ENCODE data around the gene CDC7. TPM values are rescaled to one million over a fixed set of nuclear protein-coding genes. Genes with fewer than 3 reads are reported as not detected.

CDC7 gene
- total and polyA plus RNA-seq, 9 of the 15 experiments (the other 6 are each of a cell fraction or from before 2014, with no cell fraction given) = 22.3 to 66.8 (median 44.2) TPM

GRCh38 chr1:91507328-91507727, 6.7 kb downstream of the CDC7 start:
- Histone ChIP-seq H3K9me3 (replicated peaks; ENCODE audit: control insufficient read depth, insufficient read depth, low read depth, low read length) (no peaks in the 10 kb centered on the region), H3K27me3 (ENCODE audit: control insufficient read depth in 2 of 2, insufficient read depth in 2 of 2, low read length in 2 of 2) (no peaks in the 10 kb centered on the region), H3K9ac (ENCODE audit: insufficient read depth in 1 of 2, low read depth in 2 of 2, low read length in 2 of 2) (no peak overlapping the region), H3K9me1 (ENCODE audit: control insufficient read depth, insufficient read depth, low read length) (no peaks in the 10 kb centered on the region), H4K20me1 (replicated peaks; ENCODE audit: control insufficient read depth, insufficient read depth, low read length) (no peaks in the 10 kb centered on the region), H2AFZ (ENCODE audit: low read depth, low read length) (no peak overlapping the region), H3K4me3 (no peak overlapping the region), H3K27ac (ENCODE audit: extremely low read depth, low read depth, low read length) (no peak overlapping the region), H3K4me1 (replicated peaks in 1 of 2; ENCODE audit: control insufficient read depth in 2 of 2, insufficient read depth in 2 of 2, low read length in 2 of 2) (peaks cover 0 to 31% of the 10 kb centered on the region in 2 experiments; a peak in 4 of 5 replicates), H3K36me3 (ENCODE audit: control insufficient read depth, insufficient read depth, low read length) (peaks cover 86% of the 10 kb centered on the region), H3K79me2 (ENCODE audit: control insufficient read depth, insufficient read depth, low read length) (peaks cover 63% of the 10 kb centered on the region), H3K4me2 (ENCODE audit: insufficient read depth, low read length) (no peak overlapping the region)
- intact Hi-C loops (cut with micrococcal nuclease) = no loop called here
- no peak for ATAC-seq
- TF ChIP-seq KLF16 (IDR thresholded peaks at IDR 0.05) = no peak
- peak in 1 of 2 experiments; percentile 15; a peak in 1 of 4 replicates for TF ChIP-seq RAD21 (CRISPR knock-in tag; conservative IDR thresholded peaks at IDR 0.05 in 1 of 2, IDR thresholded peaks at IDR 0.05 in 1 of 2)
- peak in 1 of 3 experiments; percentile 19; a peak in 1 of 6 replicates for TF ChIP-seq CTCF (IDR thresholded peaks at IDR 0.05 in 2 of 3, conservative IDR thresholded peaks at IDR 0.05 in 1 of 3; ENCODE audit: insufficient read depth in 2 of 3, low read depth in 1 of 3, low read length in 3 of 3)
- POLR2A ChIA-PET = no interaction called here
- no TSS peak for BruUV-seq (replicated peaks)
- CTCF ChIA-PET (ENCODE audit: low intra/inter-chr PET ratio) = no interaction called here
- WGBS (ENCODE audit: insufficient coverage, low coverage, missing lambda C conversion rate) = 87% methylated on average over 2 of the region's 2 CpGs
- FAIRE-seq = no peak
- no peak for DNase-seq (ENCODE audit: extremely low read depth in 1 of 4, low spot score in 3 of 4)
- in situ Hi-C loops (cut with MboI) = no loop called here
